ENCODE results near the gene PGBD2.
A peak's percentile ranks its signal among the peaks of the same experiment; 100 is the strongest.
"Not testable (repeated sequence)": the region's sequence is repeated elsewhere in the genome, so short reads cannot be mapped to it uniquely, and the experiment has no call there.

Gene PGBD2

DNA sequence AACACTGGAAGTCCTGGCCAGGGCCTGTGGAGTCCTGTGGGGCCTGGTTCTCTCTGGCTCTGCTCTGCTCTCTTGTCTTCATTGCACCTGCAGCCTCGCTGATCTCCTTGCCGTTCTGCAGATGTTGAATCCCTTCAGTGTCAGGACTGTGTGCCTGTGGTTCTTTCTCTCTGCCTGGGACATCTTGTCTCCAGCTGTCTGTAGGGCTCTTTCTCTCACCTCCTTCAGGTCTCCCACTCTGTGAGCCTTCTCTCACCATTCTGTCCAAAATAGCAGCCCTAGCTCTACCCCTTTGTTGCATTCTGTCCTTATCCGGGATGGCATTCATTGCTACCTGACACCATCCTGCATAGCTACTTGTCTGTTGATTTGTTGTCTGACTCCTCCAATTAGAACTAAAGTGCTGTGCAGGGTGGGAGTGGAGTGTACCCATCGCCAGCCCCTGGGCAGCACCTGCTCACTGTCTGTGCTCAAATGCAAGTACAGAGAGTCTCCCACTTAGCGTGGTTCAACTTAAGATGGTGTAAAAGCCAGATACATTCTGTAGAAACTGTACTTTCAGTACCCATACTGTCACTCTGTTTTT is 8.9 kb downstream of the PGBD2 start:
- TF ChIP-seq CTCF (IDR thresholded peaks at IDR 0.05; ENCODE audit: control insufficient read depth, extremely low read depth, insufficient read depth) = no peak
- DNase-seq (ENCODE audit: low read depth) = no peak
- no peak overlapping the region for H3K4me3 ChIP-seq (ENCODE audit: low read depth, low read length)

- no peak for TF ChIP-seq CTCF (IDR thresholded peaks at IDR 0.05; ENCODE audit: control insufficient read depth, extremely low read depth, insufficient read depth)
- H3K4me3 ChIP-seq (ENCODE audit: low read depth, low read length) = no peak overlapping the region
- no peak for DNase-seq (ENCODE audit: low read depth)
Measured at GRCh38 chr1:248918131-248918530, 12.1 kb downstream of the PGBD2 start.

DNA sequence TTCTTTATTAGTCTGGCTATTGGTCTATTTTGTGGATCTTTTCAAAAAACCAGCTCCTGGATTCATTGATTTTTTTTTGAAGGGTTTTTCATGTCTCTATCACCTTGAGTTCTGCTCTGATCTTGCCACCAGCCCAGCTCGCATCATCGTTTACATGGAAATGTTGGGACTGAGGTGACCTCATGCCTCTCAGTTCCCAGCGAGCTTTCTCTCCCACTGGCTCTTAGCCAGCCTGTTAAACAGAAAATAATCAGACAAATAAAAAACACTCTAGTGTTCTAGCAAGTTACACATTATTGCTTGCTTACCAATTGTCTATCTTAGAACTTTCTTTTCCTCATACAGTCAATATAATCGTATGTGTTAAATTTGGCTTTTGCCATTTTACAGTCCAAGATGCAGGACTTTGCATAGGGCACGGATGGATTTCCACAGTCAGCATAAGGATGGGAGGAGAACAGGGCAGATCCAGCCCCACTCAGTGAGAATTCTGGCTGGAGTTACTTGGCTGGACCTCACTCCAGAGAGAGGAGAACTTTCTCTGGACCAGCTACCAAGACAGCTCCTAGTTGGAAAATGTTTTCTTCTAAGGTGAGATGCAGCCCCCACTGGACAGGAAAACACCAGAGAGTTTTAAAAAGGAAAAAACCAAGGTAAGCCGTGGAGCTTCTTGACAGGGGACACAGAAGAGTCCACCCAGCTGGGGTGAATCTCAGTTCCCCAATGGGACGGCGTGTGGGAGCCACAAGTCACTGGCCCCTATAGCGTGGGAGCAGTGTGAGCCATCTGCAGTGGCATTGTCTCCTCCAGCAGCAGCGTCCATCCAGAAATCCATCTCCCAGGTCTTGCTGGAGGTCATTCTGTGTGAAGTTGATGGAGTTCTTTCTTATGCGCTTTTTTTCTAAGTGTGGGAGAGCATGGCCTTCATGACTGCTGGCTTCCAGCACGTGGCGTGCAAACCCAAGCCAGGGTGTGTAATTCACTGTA is 17.6 kb downstream of the PGBD2 start:
- no peak overlapping the region for H3K4me3 ChIP-seq (ENCODE audit: low read depth, low read length)
- peak; percentile 82 for DNase-seq (ENCODE audit: low read depth)
- no peak for TF ChIP-seq CTCF (IDR thresholded peaks at IDR 0.05; ENCODE audit: control insufficient read depth, extremely low read depth, insufficient read depth)

GRCh38 chr1:248924696-248925532 is 18.9 kb downstream of the PGBD2 start:
- DNase-seq (ENCODE audit: low read depth) = peak; percentile 33
- peak; percentile 69 for TF ChIP-seq CTCF (IDR thresholded peaks at IDR 0.05; ENCODE audit: control insufficient read depth, extremely low read depth, insufficient read depth)
- no peak overlapping the region for H3K4me3 ChIP-seq (ENCODE audit: low read depth, low read length)

DNA sequence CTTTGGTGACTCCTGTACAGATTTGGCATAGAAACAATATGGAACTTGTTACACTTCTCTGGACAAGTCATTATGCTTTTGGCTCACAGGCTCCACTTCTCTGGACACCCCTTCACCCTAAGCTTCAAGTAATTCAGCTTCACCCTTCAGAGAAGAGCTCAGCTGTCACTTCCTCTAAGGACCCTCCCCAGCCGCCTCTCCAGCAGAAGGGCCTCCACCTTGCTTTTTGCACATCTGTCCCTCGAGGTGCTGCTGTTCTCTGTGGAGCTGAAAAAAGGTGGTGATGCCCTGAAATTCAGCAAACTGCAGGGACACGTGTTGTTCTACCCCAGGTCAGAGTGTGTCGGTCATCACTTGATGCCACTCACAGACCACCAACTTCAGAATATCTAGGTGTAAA is 19.8 kb downstream of the PGBD2 start:
- not testable (repeated sequence) for H3K4me3 ChIP-seq (ENCODE audit: low read depth, low read length); DNase-seq (ENCODE audit: low read depth)

- DNase-seq (ENCODE audit: low read depth) = no peak
- TF ChIP-seq CTCF (IDR thresholded peaks at IDR 0.05; ENCODE audit: control insufficient read depth, extremely low read depth, insufficient read depth) = no peak
- H3K4me3 ChIP-seq (ENCODE audit: low read depth, low read length) = no peak overlapping the region
Measured at GRCh38 chr1:248926401-248927182, 20.6 kb downstream of the PGBD2 start.

DNA sequence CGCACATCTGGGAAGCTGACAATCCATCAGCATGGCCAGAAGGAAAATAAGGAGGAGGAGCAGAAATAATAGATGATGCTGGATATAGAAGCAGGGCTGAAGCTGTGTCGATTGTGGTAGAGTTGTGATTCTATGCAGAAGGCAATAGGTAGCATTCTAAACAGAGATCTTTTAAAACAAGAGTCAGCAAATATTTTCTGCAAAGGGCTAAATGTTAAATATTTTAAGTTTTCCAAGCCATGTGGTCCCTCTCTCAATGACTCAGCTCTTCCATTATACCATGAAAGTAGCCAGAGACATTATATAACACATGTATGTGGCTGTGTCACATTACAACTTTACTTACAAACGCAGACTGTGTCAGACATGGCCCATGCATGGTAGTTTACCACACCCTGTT is 21.2 kb downstream of the PGBD2 start:
- DNase-seq (ENCODE audit: low read depth); H3K4me3 ChIP-seq (ENCODE audit: low read depth, low read length): not testable (repeated sequence)

GRCh38 chr1:248928122-248928521 is 22.1 kb downstream of the PGBD2 start:
- not testable (repeated sequence) for H3K4me3 ChIP-seq (ENCODE audit: low read depth, low read length); DNase-seq (ENCODE audit: low read depth)

DNA sequence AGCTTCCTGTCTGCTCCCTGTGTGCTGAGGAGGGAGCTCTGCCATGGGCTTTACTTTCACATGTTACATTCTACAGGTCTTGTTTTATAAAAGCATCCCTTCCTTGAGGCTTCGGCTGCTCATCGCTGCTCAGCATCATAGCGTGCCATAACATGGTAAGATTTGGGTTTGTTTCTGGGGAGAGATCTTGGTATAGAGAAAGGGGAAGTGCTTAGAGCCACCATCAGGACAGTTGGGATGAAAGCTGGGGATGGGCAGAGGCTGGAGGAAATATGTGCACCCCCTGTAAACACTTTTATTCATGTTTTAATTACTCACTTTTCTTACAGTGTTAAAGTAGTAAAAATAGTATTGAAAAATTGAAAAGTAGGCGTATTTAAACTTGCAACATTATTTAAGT is 24.0 kb downstream of the PGBD2 start:
- not testable (repeated sequence) for H3K4me3 ChIP-seq (ENCODE audit: low read depth, low read length); DNase-seq (ENCODE audit: low read depth)

DNA sequence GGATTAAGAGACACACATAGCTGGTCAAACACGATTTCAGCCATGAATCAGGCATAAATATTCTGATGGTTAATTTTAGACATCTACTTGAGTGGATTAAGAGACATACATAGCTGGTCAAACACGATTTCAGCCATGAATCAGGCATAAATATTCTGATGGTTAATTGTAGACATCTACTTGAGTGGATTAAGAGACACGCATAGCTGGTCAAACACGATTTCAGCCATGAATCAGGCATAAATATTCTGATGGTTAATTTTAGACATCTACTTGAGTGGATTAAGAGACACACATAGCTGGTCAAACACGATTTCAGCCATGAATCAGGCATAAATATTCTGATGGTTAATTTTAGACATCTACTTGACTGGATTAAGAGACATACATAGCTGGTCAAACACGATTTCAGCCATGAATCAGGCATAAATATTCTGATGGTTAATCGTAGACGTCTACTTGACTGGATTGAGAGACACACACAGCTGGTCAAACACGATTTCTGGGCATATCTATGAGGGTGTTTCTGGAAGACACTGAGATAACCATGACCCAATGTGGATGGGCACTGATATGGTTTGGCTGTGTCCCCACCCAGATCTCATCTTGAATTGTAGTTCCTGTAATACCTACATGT is 32.3 kb downstream of the PGBD2 start:
- not testable (repeated sequence) for H3K4me3 ChIP-seq (ENCODE audit: low read depth, low read length); DNase-seq (ENCODE audit: low read depth)

Data from LNCaP clone FGC (cell line).